Measurements from ENCODE around the gene USP3.

DNA sequence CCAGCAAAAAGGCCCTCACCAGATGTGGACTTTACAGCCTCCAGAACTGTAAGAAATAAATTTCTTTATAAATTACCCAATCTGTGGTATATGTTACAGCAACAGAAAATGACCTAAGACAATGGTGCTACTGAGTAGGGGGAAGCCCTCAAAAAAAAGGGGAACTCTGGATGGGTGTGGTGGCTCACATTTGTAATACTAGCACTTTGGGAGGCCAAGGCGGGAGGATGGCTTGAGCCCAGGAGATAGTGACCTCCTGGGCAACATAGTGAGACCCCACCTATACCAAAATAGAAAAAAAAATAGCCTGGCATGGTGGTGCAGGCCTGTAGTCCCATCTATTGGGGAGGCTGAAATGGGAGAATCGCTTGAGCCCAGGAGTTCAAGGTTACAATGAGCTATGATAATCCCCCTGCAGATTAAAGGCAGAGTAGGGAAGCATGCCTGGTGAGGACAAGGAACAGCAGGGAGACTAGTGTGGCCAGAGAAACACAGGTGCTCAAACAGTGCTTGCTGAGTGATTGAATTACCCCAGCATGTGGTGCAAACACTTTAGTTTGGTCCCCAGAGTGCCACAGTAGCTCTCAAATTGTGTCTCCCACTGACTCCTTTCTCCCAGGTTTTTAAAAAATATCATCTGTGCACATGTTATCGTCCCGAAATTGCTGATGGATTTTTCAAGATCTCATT, 13.9 kb upstream of the USP3 start:
- TF ChIP-seq, protein P1, sequence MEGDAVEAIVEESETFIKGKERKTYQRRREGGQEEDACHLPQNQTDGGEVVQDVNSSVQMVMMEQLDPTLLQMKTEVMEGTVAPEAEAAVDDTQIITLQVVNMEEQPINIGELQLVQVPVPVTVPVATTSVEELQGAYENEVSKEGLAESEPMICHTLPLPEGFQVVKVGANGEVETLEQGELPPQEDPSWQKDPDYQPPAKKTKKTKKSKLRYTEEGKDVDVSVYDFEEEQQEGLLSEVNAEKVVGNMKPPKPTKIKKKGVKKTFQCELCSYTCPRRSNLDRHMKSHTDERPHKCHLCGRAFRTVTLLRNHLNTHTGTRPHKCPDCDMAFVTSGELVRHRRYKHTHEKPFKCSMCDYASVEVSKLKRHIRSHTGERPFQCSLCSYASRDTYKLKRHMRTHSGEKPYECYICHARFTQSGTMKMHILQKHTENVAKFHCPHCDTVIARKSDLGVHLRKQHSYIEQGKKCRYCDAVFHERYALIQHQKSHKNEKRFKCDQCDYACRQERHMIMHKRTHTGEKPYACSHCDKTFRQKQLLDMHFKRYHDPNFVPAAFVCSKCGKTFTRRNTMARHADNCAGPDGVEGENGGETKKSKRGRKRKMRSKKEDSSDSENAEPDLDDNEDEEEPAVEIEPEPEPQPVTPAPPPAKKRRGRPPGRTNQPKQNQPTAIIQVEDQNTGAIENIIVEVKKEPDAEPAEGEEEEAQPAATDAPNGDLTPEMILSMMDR (IDR thresholded peaks at IDR 0.05): no peak
- TF ChIP-seq POLR2A (IDR thresholded peaks at IDR 0.05) (no peak), POLR2AphosphoS5 (IDR thresholded peaks at IDR 0.05) (no peak)
